ENCODE results near the gene LDAF1. TPM values are rescaled to one million over a fixed set of nuclear protein-coding genes. Genes with fewer than 3 reads are reported as not detected.

The LDAF1 gene
- total RNA-seq (2022; extraction: Qiagen RNA extraction; ENCODE audit: low read depth): 16.8 to 22.1 TPM (median 20.4 TPM) in 5 replicates

DNA sequence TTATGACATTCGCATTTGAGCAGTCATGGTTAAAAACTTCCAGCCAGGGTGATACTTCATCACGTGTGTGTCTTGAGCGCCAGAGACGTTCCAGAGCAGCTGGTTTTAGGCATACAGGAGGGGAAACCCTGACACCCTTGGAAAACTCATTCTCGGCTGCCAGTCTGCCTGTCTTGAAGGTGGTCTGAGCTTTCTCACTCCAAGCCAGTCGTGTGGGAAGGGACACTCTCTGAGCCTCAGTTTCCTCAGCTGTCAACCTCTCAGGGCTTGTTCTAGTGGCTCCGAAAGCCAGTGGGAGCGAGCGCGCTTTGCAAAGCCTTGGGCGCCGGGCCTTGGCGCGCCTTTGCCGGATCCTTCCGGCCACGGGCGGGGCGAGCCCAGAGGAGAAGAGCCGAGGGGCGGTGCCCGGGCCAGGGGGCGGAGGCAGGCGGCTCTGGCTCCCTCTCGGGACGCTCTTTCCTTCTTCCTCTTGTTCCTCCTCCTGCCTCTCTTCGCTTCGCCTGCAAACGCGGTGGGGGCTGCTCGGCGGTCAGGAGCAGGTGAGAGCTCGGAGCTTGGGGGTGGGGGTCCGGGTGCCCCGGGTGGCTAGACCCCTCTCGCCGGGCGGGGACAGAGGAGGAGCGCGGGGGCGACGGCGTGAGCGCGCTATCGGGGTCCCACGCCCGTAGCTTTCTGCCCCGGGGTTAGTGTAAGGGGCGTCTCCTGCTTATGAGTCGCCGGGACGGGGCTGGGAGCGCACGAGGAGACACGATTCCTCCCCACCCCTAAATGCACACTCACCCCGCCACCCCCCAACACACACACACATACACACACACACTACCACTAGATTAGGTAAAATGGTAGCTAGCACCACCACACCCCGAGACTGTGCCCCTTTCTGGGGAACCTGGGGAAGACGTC lies at the start of gene LDAF1:
Gene LDAF1 (plus strand): TSS at position 467 of the 903 bp plus-strand sequence. CDS start 2,509 bp downstream, outside the sequence.

DNA sequence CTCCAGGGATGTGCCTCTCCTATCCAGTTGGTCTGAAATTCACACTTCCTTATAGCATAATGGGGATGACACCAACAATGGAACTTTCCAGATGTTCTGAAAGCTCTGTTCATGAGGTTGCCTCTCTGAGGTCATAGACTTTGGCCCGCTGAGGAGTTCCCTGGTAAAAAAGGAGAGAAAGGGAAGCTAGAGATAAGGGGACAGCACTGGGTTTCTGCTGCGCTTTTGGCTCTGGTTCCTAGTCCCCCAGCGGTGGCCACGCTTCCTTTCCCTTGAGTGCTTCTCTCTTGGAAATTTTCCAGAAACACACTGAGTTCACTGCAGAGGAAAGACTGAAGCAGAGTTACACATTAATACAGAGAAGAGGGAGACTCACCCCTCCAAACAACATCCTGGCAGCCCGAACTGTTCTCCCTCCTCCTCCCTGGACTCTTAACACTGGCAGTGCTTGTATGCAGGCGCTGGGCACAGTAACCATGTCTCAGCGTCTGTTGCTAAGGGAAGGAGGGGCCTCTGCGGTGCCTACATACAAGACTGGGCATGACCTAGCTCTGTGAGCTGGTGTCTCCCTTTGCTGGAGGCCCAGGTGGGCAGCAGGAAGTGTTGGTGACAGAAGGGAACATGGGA lies 8.0 kb upstream of the LDAF1 start, which contains the start of gene DNAH3:
Gene DNAH3 (minus strand): TSS at position 472 of the 627 bp plus-strand sequence. CDS start 527 bp downstream, outside the sequence.

DNA sequence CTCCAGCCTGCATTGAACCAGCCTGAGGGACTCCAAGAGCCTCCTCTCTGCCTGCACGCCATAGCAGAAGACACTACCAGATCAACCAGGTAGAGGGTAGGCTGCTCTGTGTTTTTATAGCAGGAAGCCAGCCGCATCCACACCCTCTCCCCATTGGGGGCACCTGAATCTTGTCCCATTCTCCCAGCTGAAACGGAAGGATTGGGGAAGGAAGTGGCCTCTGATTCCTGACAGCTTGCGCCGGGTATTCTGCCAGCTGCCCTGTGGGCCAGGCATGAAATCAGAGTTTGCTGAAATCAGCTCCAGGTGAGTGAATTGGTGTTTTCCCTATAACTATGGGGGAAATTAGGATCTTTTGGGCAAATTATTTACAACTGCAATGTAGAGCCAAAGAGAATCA lies 53.0 kb downstream of the LDAF1 start, which contains the start of gene ZP2:
Gene ZP2 (minus strand): TSS at position 89 of the 400 bp plus-strand sequence. CDS start 27 bp downstream, at position 62.

Other genes with a start within 250 kb of the LDAF1 start
- gene DNAH3, start 7.8 kb upstream of the LDAF1 start, total RNA-seq (2022; extraction: Qiagen RNA extraction; ENCODE audit: low read depth): 0.08 to 0.22 TPM (median 0.15 TPM) in 5 replicates
- not detected in 5 replicates for gene ZP2, start 52.9 kb downstream of the LDAF1 start, total RNA-seq (2022; extraction: Qiagen RNA extraction; ENCODE audit: low read depth)
- 0.03 to 0.09 TPM (median 0.07 TPM) in 4 of 5 replicates, not detected in the other for gene ANKS4B, start 75.0 kb downstream of the LDAF1 start, total RNA-seq (2022; extraction: Qiagen RNA extraction; ENCODE audit: low read depth)
- 1.2 to 2.5 TPM (median 1.8 TPM) in 5 replicates for gene CRYM, start 119.6 kb downstream of the LDAF1 start, total RNA-seq (2022; extraction: Qiagen RNA extraction; ENCODE audit: low read depth)